Psoas muscle (tissue), 8 donors: ENCODE measurements around the gene SAP25. TPM values are rescaled to one million over a fixed set of nuclear protein-coding genes. Genes with fewer than 3 reads are reported as not detected.
"Not testable (repeated sequence)": the region's sequence is repeated elsewhere in the genome, so short reads cannot be mapped to it uniquely, and the experiment has no call there.

Experiments
- ATAC-seq, 4 donors: fragments of 200-7000 bp; cut with Tn5 transposase; one replicate each; pipeline ENCODE4 v1.9.1; 2020; ENCODE audit warnings: moderate library complexity in 3 of 4, mild to moderate bottlenecking in 2 of 4
- DNase-seq, 2 donors: peaks; one replicate each; pipeline ENCODE4 v3.0.0-alpha.2; 2020
- H3K27ac ChIP-seq: fragments of 200-600 bp; one replicate; pipeline ENCODE4 v1.8.0; 2022
- H3K27me3 ChIP-seq, 3 donors: fragments of 200-600 bp in 1 of 3; one replicate each; pipeline versions ENCODE4 v1.6.1 to v1.8.0; 2013 to 2022; ENCODE audit warnings: low read length in 2 of 3, mild to moderate bottlenecking in 2 of 3, moderate library complexity in 1 of 3; ENCODE audit not compliant: insufficient read depth in 3 of 3
- H3K36me3 ChIP-seq, 2 donors: fragments of 200-600 bp in 1 of 2; one replicate each; pipeline versions ENCODE4 v1.6.1 to v1.8.0; 2013 to 2022; ENCODE audit warnings: low read depth in 1 of 2, mild to moderate bottlenecking in 1 of 2, moderate library complexity in 1 of 2; ENCODE audit not compliant: insufficient read depth in 1 of 2
- H3K4me1 ChIP-seq: fragments of 200-600 bp; one replicate; pipeline ENCODE4 v1.8.0; 2022
- H3K4me3 ChIP-seq: fragments of 200-600 bp; one replicate; pipeline ENCODE4 v1.8.0; 2022; ENCODE audit warnings: mild to moderate bottlenecking
- H3K9me3 ChIP-seq: fragments of 200-600 bp; one replicate; pipeline ENCODE4 v1.8.0; 2022
- CTCF ChIP-seq: fragments of 200-600 bp; IDR thresholded peaks from one replicate; pipeline ENCODE4 v1.8.0; 2022; ENCODE audit warnings: antibody characterized with exemption
- WGBS, 3 donors: extraction: QIAGEN DNeasy Blood & Tissue Kit; methylation state at CpG; one replicate each; pipeline versions ENCODE4 v1.1.6 to v1.1.7; 2013; 5-methylcytosine and 5-hydroxymethylcytosine counted together
- intact Hi-C, 2 donors: fragments of 100-400 bp; cut with DNase I; formaldehyde crosslinking; loops; one replicate each; pipeline versions ENCODE4 v1.11.0 to v1.14.2; 2022
- polyA plus RNA-seq, 3 donors: library from polyadenylated mRNA; stranded (reverse); fragments of 200-250 nt; gene quantifications; one replicate each; pipeline ENCODE4 v1.2.3, GENCODE V29; 2013
- total RNA-seq, 4 donors: library from RNA; stranded (reverse); fragmentation: NEBNext Ultra II Directional in 2 of 4; extraction: Animal tissue kit (Norgen Biotek cat#: 25700) in 2 of 4; gene quantifications; one replicate each; pipeline versions ENCODE4 v1.2.1 to v1.2.4, GENCODE V29; 2021 to 2023
- donor health status: healthy with polysubstance abuse.
- donor health status: DM: no; HTN: no; CAD: no; lungs with moderate emphysema.
- donor health status: Bipolar disorder and iron deficiency.
- donor health status: healthy.
- donor health status: DM: yes; HTN: yes; CAD: no.
- donor health status: DM: no; HTN: no; CAD: no.
- donor health status: DM: no; HTN: no; CAD: no.
- donor health status: DM: yes; HTN: yes; CAD: no.

Gene SAP25
- total and polyA plus RNA-seq, 7 donors: 0.21 to 1.9 (median 0.59) TPM; not detected in 2

DNA sequence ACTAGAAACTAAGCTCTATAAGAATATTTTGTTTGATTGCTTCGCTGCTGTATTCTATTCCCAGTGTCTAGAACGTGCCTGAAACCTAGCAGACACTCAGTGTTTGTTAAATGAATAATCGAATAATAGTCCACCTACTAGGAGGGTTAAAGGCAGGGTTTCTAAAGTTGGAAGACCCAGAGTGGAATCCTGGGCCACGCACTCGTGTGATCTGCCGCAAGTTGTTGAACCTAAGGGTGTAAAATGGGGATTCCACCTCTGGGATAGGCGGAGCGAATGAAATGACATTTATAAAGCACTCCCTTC lies 35.4 kb downstream of the SAP25 start:
- ATAC-seq (no peak), DNase-seq (no peak)
- peaks cover 14% of the 10 kb centered on the region for H3K4me1 ChIP-seq
- H3K9me3 ChIP-seq: no peaks in the 10 kb centered on the region
- H3K27me3 ChIP-seq: no peaks in the 10 kb centered on the region
- H3K27ac ChIP-seq: peak overlapping the region; percentile 65
- no peak for TF ChIP-seq CTCF
- intact Hi-C loops: no loop called here
- WGBS, 3 donors: 6 to 10% (median 7%) methylated on average over 8 of the region's 8 CpGs
- H3K36me3 ChIP-seq: no peaks in the 10 kb centered on the region
- peak overlapping the region; percentile 85 for H3K4me3 ChIP-seq

- DNase-seq, intact Hi-C loops, H3K4me3 ChIP-seq, H3K9me3 ChIP-seq, H3K27ac ChIP-seq, H3K27me3 ChIP-seq, ATAC-seq, H3K36me3 ChIP-seq: not testable (repeated sequence)
- 84 to 92% (median 91%) methylated on average over 2 of the region's 2 CpGs for WGBS, 3 donors
- H3K4me1 ChIP-seq: peaks cover 14% of the 10 kb centered on the region
Observed at GRCh38 chr7:100536695-100537094, 37.0 kb downstream of the SAP25 start.

- H3K36me3 ChIP-seq, H3K9me3 ChIP-seq, H3K4me3 ChIP-seq, H3K27ac ChIP-seq, ATAC-seq, DNase-seq, intact Hi-C loops: not testable (repeated sequence)
- WGBS, 3 donors: 91 to 92% (median 91%) methylated on average over 9 of the region's 9 CpGs
- H3K27me3 ChIP-seq: peaks cover 0 to 11% (median 0%) of the 10 kb centered on the region in 3 donors
- peaks cover 14% of the 10 kb centered on the region for H3K4me1 ChIP-seq
Observed at GRCh38 chr7:100535982-100536381, 37.7 kb downstream of the SAP25 start.

- Histone ChIP-seq H3K4me3 (no peak overlapping the region), H3K36me3 (no peaks in the 10 kb centered on the region), H3K4me1 (no peaks in the 10 kb centered on the region), H3K27me3 (peaks cover 0 to 11% (median 0%) of the 10 kb centered on the region in 3 donors), H3K27ac (no peak overlapping the region), H3K9me3 (no peaks in the 10 kb centered on the region)
- 56 to 65% (median 61%) methylated on average over 14 of the region's 14 CpGs for WGBS, 3 donors
- no peak for TF ChIP-seq CTCF
- intact Hi-C loops: loop anchor here in 1 of 2 donors (2.0 kb wide), 1 partner anchor 14 kb away; no protein-coding TSS in a partner anchor
- ATAC-seq: no peak
- DNase-seq: no peak
Observed at GRCh38 chr7:100532165-100533022, 41.3 kb downstream of the SAP25 start.

- intact Hi-C loops, H3K4me3 ChIP-seq, ATAC-seq, H3K27ac ChIP-seq, H3K4me1 ChIP-seq, H3K9me3 ChIP-seq, DNase-seq, H3K36me3 ChIP-seq: not testable (repeated sequence)
- WGBS, 3 donors: 67 to 70% (median 69%) methylated on average over 12 of the region's 12 CpGs
- H3K27me3 ChIP-seq: peaks cover 0 to 11% (median 0%) of the 10 kb centered on the region in 3 donors
Observed at GRCh38 chr7:100528108-100528866, 45.4 kb downstream of the SAP25 start.

DNA sequence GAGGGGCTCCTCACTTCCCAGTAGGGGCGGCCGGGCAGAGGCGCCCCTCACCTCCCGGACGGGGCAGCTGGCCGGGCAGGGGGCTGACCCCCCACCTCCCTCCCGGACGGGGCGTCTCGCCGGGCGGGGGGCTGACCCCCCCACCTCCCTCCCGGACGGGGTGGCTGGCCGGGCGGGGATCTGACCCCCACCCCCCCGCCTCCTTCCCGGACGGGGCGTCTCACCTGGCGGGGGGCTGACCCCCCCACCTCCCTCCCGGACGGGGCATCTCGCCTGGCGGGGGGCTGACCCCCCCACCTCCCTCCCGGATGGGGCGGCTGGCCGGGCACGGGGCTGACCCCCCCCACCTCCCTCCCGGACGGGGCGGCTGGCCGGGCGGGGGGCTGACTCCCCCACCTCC lies 50.5 kb downstream of the SAP25 start:
- WGBS, 3 donors: 86 to 100% (median 91%) methylated on average over 4 to 29 of the region's 34 CpGs
- H3K36me3 ChIP-seq, H3K9me3 ChIP-seq, H3K27me3 ChIP-seq, DNase-seq, H3K4me1 ChIP-seq, intact Hi-C loops, ATAC-seq, H3K27ac ChIP-seq, H3K4me3 ChIP-seq: not testable (repeated sequence)

Other genes starting within 250 kb of the SAP25 start
- 10 to 100 TPM; 11.3 to 19.2 (median 13.4) TPM for gene PILRB, start 215.8 kb downstream of the SAP25 start, total RNA-seq
- 10 to 100 TPM; 11.2 to 17.9 (median 16.4) TPM for gene PILRB, start 215.8 kb downstream of the SAP25 start, polyA plus RNA-seq
- 1 to 10 TPM; 2.1 to 2.7 (median 2.3) TPM for gene PILRA, start 200.4 kb downstream of the SAP25 start, total RNA-seq
- gene PILRA, start 200.4 kb downstream of the SAP25 start, polyA plus RNA-seq: 1 to 10 TPM in 2 of 3 donors, under 1 TPM in 1; 0.93 to 2.8 (median 1.6) TPM
- 1 to 10 TPM; 3.5 to 5.6 (median 3.7) TPM for gene ZCWPW1, start 145.2 kb downstream of the SAP25 start, total RNA-seq
- gene ZCWPW1, start 145.2 kb downstream of the SAP25 start, polyA plus RNA-seq: 10 to 100 TPM in 1 of 3 donors, 1 to 10 TPM in 2; 5.5 to 13.2 (median 5.9) TPM
- 10 to 100 TPM; 27.2 to 41.5 (median 36.9) TPM for gene MEPCE, start 144.1 kb downstream of the SAP25 start, total RNA-seq
- gene MEPCE, start 144.1 kb downstream of the SAP25 start, polyA plus RNA-seq: 10 to 100 TPM; 28.7 to 40.5 (median 29.5) TPM
- gene PPP1R35, start 137.4 kb downstream of the SAP25 start, total RNA-seq: 10 to 100 TPM in 3 of 4 donors, 1 to 10 TPM in 1; 8.0 to 17.9 (median 13.0) TPM
- 10 to 100 TPM in 2 of 3 donors, 1 to 10 TPM in 1; 9.8 to 22.4 (median 12.8) TPM for gene PPP1R35, start 137.4 kb downstream of the SAP25 start, polyA plus RNA-seq
- not detected for gene SPACDR, start 109.6 kb downstream of the SAP25 start, total RNA-seq
- under 1 TPM in 2 of 3 donors, not detected in 1; 0.17 to 0.25 TPM for gene SPACDR, start 109.6 kb downstream of the SAP25 start, polyA plus RNA-seq
- gene TSC22D4, start 94.7 kb downstream of the SAP25 start, total RNA-seq: 10 to 100 TPM; 15.7 to 23.6 (median 17.6) TPM
- 10 to 100 TPM; 16.4 to 24.8 (median 16.7) TPM for gene TSC22D4, start 94.7 kb downstream of the SAP25 start, polyA plus RNA-seq
- under 1 TPM; 0.08 to 0.32 (median 0.12) TPM for gene NYAP1, start 90.0 kb downstream of the SAP25 start, total RNA-seq
- gene NYAP1, start 90.0 kb downstream of the SAP25 start, polyA plus RNA-seq: under 1 TPM; 0.12 to 0.23 (median 0.21) TPM
- gene AGFG2, start 34.7 kb downstream of the SAP25 start, total RNA-seq: 10 to 100 TPM in 1 of 4 donors, 1 to 10 TPM in 3; 5.3 to 14.7 (median 8.0) TPM
- 10 to 100 TPM in 1 of 3 donors, 1 to 10 TPM in 2; 4.8 to 12.6 (median 8.9) TPM for gene AGFG2, start 34.7 kb downstream of the SAP25 start, polyA plus RNA-seq
- gene LRCH4, start 12.2 kb upstream of the SAP25 start, total RNA-seq: 10 to 100 TPM; 32.5 to 41.5 (median 34.1) TPM
- gene LRCH4, start 12.2 kb upstream of the SAP25 start, polyA plus RNA-seq: 10 to 100 TPM; 16.7 to 35.2 (median 28.5) TPM
- 1 to 10 TPM in 1 of 4 donors, under 1 TPM in 3; 0.13 to 1.1 (median 0.31) TPM for gene FBXO24, start 12.4 kb upstream of the SAP25 start, total RNA-seq
- under 1 TPM; 0.18 to 0.55 (median 0.23) TPM for gene FBXO24, start 12.4 kb upstream of the SAP25 start, polyA plus RNA-seq
- 10 to 100 TPM in 2 of 4 donors, 1 to 10 TPM in 2; 6.2 to 16.9 (median 9.7) TPM for gene PCOLCE, start 28.5 kb upstream of the SAP25 start, total RNA-seq
- 10 to 100 TPM in 1 of 3 donors, 1 to 10 TPM in 2; 4.2 to 11.5 (median 7.7) TPM for gene PCOLCE, start 28.5 kb upstream of the SAP25 start, polyA plus RNA-seq
- gene MOSPD3, start 38.6 kb upstream of the SAP25 start, total RNA-seq: 1 to 10 TPM; 6.2 to 7.0 (median 6.4) TPM
- 10 to 100 TPM in 1 of 3 donors, 1 to 10 TPM in 2; 7.7 to 11.3 (median 7.9) TPM for gene MOSPD3, start 38.6 kb upstream of the SAP25 start, polyA plus RNA-seq
- not detected for gene TFR2, start 67.7 kb upstream of the SAP25 start, total RNA-seq
- gene TFR2, start 67.7 kb upstream of the SAP25 start, polyA plus RNA-seq: under 1 TPM in 2 of 3 donors, not detected in 1; 0.04 to 0.36 TPM
- not detected for gene ACTL6B, start 82.5 kb upstream of the SAP25 start, total RNA-seq
- gene ACTL6B, start 82.5 kb upstream of the SAP25 start, polyA plus RNA-seq: under 1 TPM in 1 of 3 donors, not detected in 2; 0.03 TPM
- gene GNB2, start 99.8 kb upstream of the SAP25 start, total RNA-seq: 100 to 1,000 TPM in 3 of 4 donors, 10 to 100 TPM in 1; 87.1 to 130 (median 121) TPM
- 100 to 1,000 TPM; 112 to 148 (median 117) TPM for gene GNB2, start 99.8 kb upstream of the SAP25 start, polyA plus RNA-seq
- gene GIGYF1, start 120.3 kb upstream of the SAP25 start, total RNA-seq: 10 to 100 TPM; 18.0 to 39.1 (median 23.9) TPM
- 10 to 100 TPM in 2 of 3 donors, 1 to 10 TPM in 1; 9.9 to 16.1 (median 10.5) TPM for gene GIGYF1, start 120.3 kb upstream of the SAP25 start, polyA plus RNA-seq
- 10 to 100 TPM; 28.4 to 44.4 (median 39.4) TPM for gene POP7, start 132.2 kb upstream of the SAP25 start, total RNA-seq
- gene POP7, start 132.2 kb upstream of the SAP25 start, polyA plus RNA-seq: 100 to 1,000 TPM in 1 of 3 donors, 10 to 100 TPM in 2; 74.1 to 129 (median 86.0) TPM
- gene EPO, start 146.6 kb upstream of the SAP25 start, total RNA-seq: not detected
- not detected for gene EPO, start 146.6 kb upstream of the SAP25 start, polyA plus RNA-seq
- not detected for gene ZAN, start 159.7 kb upstream of the SAP25 start, total RNA-seq
- gene ZAN, start 159.7 kb upstream of the SAP25 start, polyA plus RNA-seq: not detected